ENCODE measurements around the gene SP7. TPM values are rescaled to one million over a fixed set of nuclear protein-coding genes. Genes with fewer than 3 reads are reported as not detected.
"Not testable (repeated sequence)": the region's sequence is repeated elsewhere in the genome, so short reads cannot be mapped to it uniquely, and the experiment has no call there.

The SP7 gene
- total RNA-seq, 1 experiment from 2014 or later, result not detected

- Histone ChIP-seq H2AFZ (ENCODE audit: low read length) (peak within 1 kb of the TSS; percentile 70; the same call in 1 of the 2 replicates), H3K4me1 (ENCODE audit: low read length) (peaks cover 55% of the 10 kb centered on the region), H3K9ac (ENCODE audit: low read length) (peak within 1 kb of the TSS; percentile 93), H3K36me3 (ENCODE audit: insufficient read depth, low read length) (peaks cover 30% of the 10 kb centered on the region), H3K4me2 (ENCODE audit: low read depth, low read length, poor library complexity, severe bottlenecking) (peak within 1 kb of the TSS; percentile 89), H3K9me3 (ENCODE audit: low read length) (no peaks in the 10 kb centered on the region), H3K79me2 (ENCODE audit: low read length) (peaks cover 64% of the 10 kb centered on the region), H3K27me3 (ENCODE audit: low read length) (no peaks in the 10 kb centered on the region), H4K20me1 (ENCODE audit: insufficient read depth, low read depth, low read length) (no peaks in the 10 kb centered on the region), H3K27ac (ENCODE audit: low read length) (peak within 1 kb of the TSS; percentile 8; the same call in 1 of the 2 replicates), H3K9me2 (replicated peaks; ENCODE audit: insufficient read depth, low read length) (no peaks in the 10 kb centered on the region), H3K4me3 (ENCODE audit: low read length) (peak within 1 kb of the TSS; percentile 94)
- DNase-seq, result peak; percentile 97
Observed at GRCh38 chr12:53299454-53300180, 36.5 kb downstream of the SP7 start, which contains the start of gene MYG1. MYG1 (plus strand) TSS chr12:53299695; CDS start chr12:53299738, 43 bp downstream.

- Histone ChIP-seq H3K4me2 (ENCODE audit: low read depth, low read length, poor library complexity, severe bottlenecking) (peak overlapping the region; percentile 89), H3K9me3 (ENCODE audit: low read length) (no peaks in the 10 kb centered on the region), H3K36me3 (ENCODE audit: insufficient read depth, low read length) (peaks cover 30% of the 10 kb centered on the region), H3K9ac (ENCODE audit: low read length) (peak overlapping the region; percentile 93), H3K4me1 (ENCODE audit: low read length) (peaks cover 55% of the 10 kb centered on the region), H3K27me3 (ENCODE audit: low read length) (no peaks in the 10 kb centered on the region), H4K20me1 (ENCODE audit: insufficient read depth, low read depth, low read length) (no peaks in the 10 kb centered on the region), H2AFZ (ENCODE audit: low read length) (no peak overlapping the region), H3K4me3 (ENCODE audit: low read length) (peak overlapping the region; percentile 94), H3K79me2 (ENCODE audit: low read length) (peaks cover 64% of the 10 kb centered on the region), H3K9me2 (replicated peaks; ENCODE audit: insufficient read depth, low read length) (no peaks in the 10 kb centered on the region), H3K27ac (ENCODE audit: low read length) (no peak overlapping the region)
- peak; percentile 74 for DNase-seq
Observed at GRCh38 chr12:53299101-53299453, 37.1 kb downstream of the SP7 start.

GRCh38 chr12:53298164-53298563, 38.0 kb downstream of the SP7 start:
- 0 out of 2 replicates have a peak overlapping the region, but pooled peaks have one; percentile 7 for H3K9ac ChIP-seq (ENCODE audit: low read length)

GRCh38 chr12:53297106-53297505, 39.0 kb downstream of the SP7 start:
- H3K27ac ChIP-seq (ENCODE audit: low read length); DNase-seq; H3K4me3 ChIP-seq (ENCODE audit: low read length); H4K20me1 ChIP-seq (ENCODE audit: insufficient read depth, low read depth, low read length); H3K9me2 ChIP-seq (replicated peaks; ENCODE audit: insufficient read depth, low read length); H3K27me3 ChIP-seq (ENCODE audit: low read length); H3K9me3 ChIP-seq (ENCODE audit: low read length); H2AFZ ChIP-seq (ENCODE audit: low read length): not testable (repeated sequence)
- H3K4me1 ChIP-seq (ENCODE audit: low read length), result peaks cover 49% of the 10 kb centered on the region
- peak overlapping the region; percentile 82 for H3K4me2 ChIP-seq (ENCODE audit: low read depth, low read length, poor library complexity, severe bottlenecking)
- H3K9ac ChIP-seq (ENCODE audit: low read length), result peak overlapping the region; percentile 89
- peaks cover 16% of the 10 kb centered on the region for H3K36me3 ChIP-seq (ENCODE audit: insufficient read depth, low read length)
- peaks cover 49% of the 10 kb centered on the region for H3K79me2 ChIP-seq (ENCODE audit: low read length)

More at GRCh38 chr12:53298164-53298563, 38.0 kb downstream of the SP7 start:
- H3K27ac ChIP-seq (ENCODE audit: low read length), result no peak overlapping the region
- no peaks in the 10 kb centered on the region for H3K9me3 ChIP-seq (ENCODE audit: low read length)
- H3K4me3 ChIP-seq (ENCODE audit: low read length), result no peak overlapping the region
- DNase-seq, result no peak
- peaks cover 26% of the 10 kb centered on the region for H3K36me3 ChIP-seq (ENCODE audit: insufficient read depth, low read length)
- no peak overlapping the region for H3K4me2 ChIP-seq (ENCODE audit: low read depth, low read length, poor library complexity, severe bottlenecking)
- H4K20me1 ChIP-seq (ENCODE audit: insufficient read depth, low read depth, low read length), result no peaks in the 10 kb centered on the region
- peaks cover 55% of the 10 kb centered on the region for H3K4me1 ChIP-seq (ENCODE audit: low read length)
- H3K27me3 ChIP-seq (ENCODE audit: low read length), result no peaks in the 10 kb centered on the region
- peaks cover 59% of the 10 kb centered on the region for H3K79me2 ChIP-seq (ENCODE audit: low read length)
- no peak overlapping the region for H2AFZ ChIP-seq (ENCODE audit: low read length)
- no peaks in the 10 kb centered on the region for H3K9me2 ChIP-seq (replicated peaks; ENCODE audit: insufficient read depth, low read length)

- peak overlapping the region; percentile 89 for H3K4me3 ChIP-seq (ENCODE audit: low read length)
- H3K79me2 ChIP-seq (ENCODE audit: low read length), result peaks cover 36% of the 10 kb centered on the region
- peak overlapping the region; percentile 82 for H3K4me2 ChIP-seq (ENCODE audit: low read depth, low read length, poor library complexity, severe bottlenecking)
- no peak for DNase-seq
- H4K20me1 ChIP-seq (ENCODE audit: insufficient read depth, low read depth, low read length), result no peaks in the 10 kb centered on the region
- peak overlapping the region; percentile 19; the same call in 1 of the 2 replicates for H3K27ac ChIP-seq (ENCODE audit: low read length)
- H3K36me3 ChIP-seq (ENCODE audit: insufficient read depth, low read length), result peaks cover 11% of the 10 kb centered on the region
- H3K9me2 ChIP-seq (replicated peaks; ENCODE audit: insufficient read depth, low read length), result no peaks in the 10 kb centered on the region
- H3K4me1 ChIP-seq (ENCODE audit: low read length), result peaks cover 41% of the 10 kb centered on the region
- H2AFZ ChIP-seq (ENCODE audit: low read length), result peak overlapping the region; percentile 14; the same call in 1 of the 2 replicates
- no peaks in the 10 kb centered on the region for H3K9me3 ChIP-seq (ENCODE audit: low read length)
- no peaks in the 10 kb centered on the region for H3K27me3 ChIP-seq (ENCODE audit: low read length)
- peak overlapping the region; percentile 89 for H3K9ac ChIP-seq (ENCODE audit: low read length)
Observed at GRCh38 chr12:53295891-53296219, 40.3 kb downstream of the SP7 start.

GRCh38 chr12:53295070-53295890, 40.9 kb downstream of the SP7 start, which contains the start of gene PFDN5:
PFDN5 (plus strand) TSS chr12:53295542; CDS start chr12:53295568, 26 bp downstream.
- peaks cover 35% of the 10 kb centered on the region for H3K4me1 ChIP-seq (ENCODE audit: low read length)
- peak; percentile 93 for DNase-seq

GRCh38 chr12:53292426-53292825, 43.7 kb downstream of the SP7 start:
- H3K27me3 ChIP-seq (ENCODE audit: low read length), result no peaks in the 10 kb centered on the region

More at GRCh38 chr12:53295070-53295890, 40.9 kb downstream of the SP7 start, which contains the start of gene PFDN5:
- H3K4me3 ChIP-seq (ENCODE audit: low read length), result peak within 1 kb of the TSS; percentile 89
- H3K36me3 ChIP-seq (ENCODE audit: insufficient read depth, low read length), result peaks cover 11% of the 10 kb centered on the region
- no peaks in the 10 kb centered on the region for H3K9me3 ChIP-seq (ENCODE audit: low read length)
- no peaks in the 10 kb centered on the region for H3K27me3 ChIP-seq (ENCODE audit: low read length)
- peak within 1 kb of the TSS; percentile 19; the same call in 1 of the 2 replicates for H3K27ac ChIP-seq (ENCODE audit: low read length)
- no peaks in the 10 kb centered on the region for H4K20me1 ChIP-seq (ENCODE audit: insufficient read depth, low read depth, low read length)
- H2AFZ ChIP-seq (ENCODE audit: low read length), result peak within 1 kb of the TSS; percentile 60; the same call in 1 of the 2 replicates
- peak within 1 kb of the TSS; percentile 89 for H3K9ac ChIP-seq (ENCODE audit: low read length)
- no peaks in the 10 kb centered on the region for H3K9me2 ChIP-seq (replicated peaks; ENCODE audit: insufficient read depth, low read length)
- peak within 1 kb of the TSS; percentile 82 for H3K4me2 ChIP-seq (ENCODE audit: low read depth, low read length, poor library complexity, severe bottlenecking)
- H3K79me2 ChIP-seq (ENCODE audit: low read length), result peaks cover 31% of the 10 kb centered on the region

GRCh38 chr12:53290661-53291060, 45.5 kb downstream of the SP7 start:
- no peak overlapping the region for H2AFZ ChIP-seq (ENCODE audit: low read length)
- H3K4me1 ChIP-seq (ENCODE audit: low read length), result peaks cover 6% of the 10 kb centered on the region
- H3K9ac ChIP-seq (ENCODE audit: low read length), result no peak overlapping the region
- no peaks in the 10 kb centered on the region for H3K27me3 ChIP-seq (ENCODE audit: low read length)
- no peak overlapping the region for H3K4me3 ChIP-seq (ENCODE audit: low read length)
- H4K20me1 ChIP-seq (ENCODE audit: insufficient read depth, low read depth, low read length), result no peaks in the 10 kb centered on the region
- H3K9me2 ChIP-seq (replicated peaks; ENCODE audit: insufficient read depth, low read length), result no peaks in the 10 kb centered on the region
- H3K4me2 ChIP-seq (ENCODE audit: low read depth, low read length, poor library complexity, severe bottlenecking), result no peak overlapping the region
- peaks cover 3% of the 10 kb centered on the region for H3K79me2 ChIP-seq (ENCODE audit: low read length)
- peaks cover 8% of the 10 kb centered on the region; the same call in 1 of the 2 replicates for H3K36me3 ChIP-seq (ENCODE audit: insufficient read depth, low read length)
- H3K9me3 ChIP-seq (ENCODE audit: low read length), result no peaks in the 10 kb centered on the region
- no peak for DNase-seq
- H3K27ac ChIP-seq (ENCODE audit: low read length), result no peak overlapping the region

More at GRCh38 chr12:53292426-53292825, 43.7 kb downstream of the SP7 start:
- H3K4me2 ChIP-seq (ENCODE audit: low read depth, low read length, poor library complexity, severe bottlenecking), result no peak overlapping the region
- H3K9me2 ChIP-seq (replicated peaks; ENCODE audit: insufficient read depth, low read length), result no peaks in the 10 kb centered on the region
- no peak overlapping the region for H3K27ac ChIP-seq (ENCODE audit: low read length)
- H3K79me2 ChIP-seq (ENCODE audit: low read length), result peaks cover 20% of the 10 kb centered on the region
- no peak overlapping the region for H3K4me3 ChIP-seq (ENCODE audit: low read length)
- no peaks in the 10 kb centered on the region for H4K20me1 ChIP-seq (ENCODE audit: insufficient read depth, low read depth, low read length)
- H3K36me3 ChIP-seq (ENCODE audit: insufficient read depth, low read length), result peaks cover 9% of the 10 kb centered on the region; the same call in 1 of the 2 replicates
- H2AFZ ChIP-seq (ENCODE audit: low read length), result no peak overlapping the region
- DNase-seq, result no peak
- H3K4me1 ChIP-seq (ENCODE audit: low read length), result peaks cover 20% of the 10 kb centered on the region
- no peaks in the 10 kb centered on the region for H3K9me3 ChIP-seq (ENCODE audit: low read length)
- H3K9ac ChIP-seq (ENCODE audit: low read length), result no peak overlapping the region
